OCI-LY7 (cell line): ENCODE measurements around the gene CRYZ.

Experiments
- EZH2phosphoT487 ChIP-seq: fragments of 200-600 bp; sonication (generic); IDR thresholded peaks from 2 replicates; pipeline ENCODE4 v1.6.1; 2018; ENCODE audit warnings: low read depth, borderline replicate concordance, mild to moderate bottlenecking, mixed run types, antibody characterized with exemption, low read length, moderate library complexity, mixed read lengths
- TF ChIP-seq, protein P1 (sequence below): fragments of 200-600 bp; sonication (generic); conservative IDR thresholded peaks from 2 replicates; pipeline ENCODE4 v1.5.1; 2014; ENCODE audit warnings: mild to moderate bottlenecking, antibody characterized with exemption, low read length, moderate library complexity, mixed read lengths

DNA sequence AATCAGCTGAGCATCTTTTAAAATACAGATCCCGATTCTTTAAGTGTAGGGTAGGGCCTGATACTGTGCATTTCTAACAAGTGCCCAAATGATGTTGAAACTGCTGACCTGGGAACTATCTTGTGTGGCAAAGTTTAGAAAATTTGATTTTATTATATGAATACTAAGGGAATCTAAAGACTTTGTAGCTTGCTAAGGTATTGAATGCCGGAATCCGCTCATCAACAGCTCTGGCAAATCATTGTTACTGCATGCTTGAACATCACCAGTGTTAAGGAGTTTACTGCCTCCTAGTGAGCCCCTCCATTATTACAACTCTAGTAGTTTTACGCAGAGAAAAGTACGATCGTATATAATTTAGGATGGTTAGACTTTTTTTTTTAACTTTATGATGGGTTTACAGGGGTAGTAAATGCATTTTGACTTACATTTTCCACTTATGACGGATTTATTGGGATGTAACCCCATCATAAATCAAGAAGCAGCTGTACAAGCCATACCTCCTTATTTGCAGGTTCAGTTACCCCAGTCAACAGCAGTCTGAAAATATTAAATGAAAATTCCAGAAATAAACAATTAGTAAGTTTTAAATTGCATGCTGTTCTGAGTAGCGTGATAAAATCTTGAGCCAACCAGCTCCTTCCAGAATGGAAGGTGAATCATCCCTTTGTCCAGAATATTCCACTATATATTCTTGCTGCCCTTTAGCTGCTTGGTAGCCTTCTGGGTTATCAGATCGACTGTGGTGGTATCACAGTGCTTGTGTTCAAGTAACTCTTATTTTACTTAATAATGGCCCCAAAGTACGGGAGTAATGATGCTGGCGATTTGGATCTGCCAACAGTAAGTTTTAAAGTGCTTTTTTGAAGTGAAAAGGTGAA lies 994 bp upstream of the CRYZ start:
- TF ChIP-seq, protein P1, sequence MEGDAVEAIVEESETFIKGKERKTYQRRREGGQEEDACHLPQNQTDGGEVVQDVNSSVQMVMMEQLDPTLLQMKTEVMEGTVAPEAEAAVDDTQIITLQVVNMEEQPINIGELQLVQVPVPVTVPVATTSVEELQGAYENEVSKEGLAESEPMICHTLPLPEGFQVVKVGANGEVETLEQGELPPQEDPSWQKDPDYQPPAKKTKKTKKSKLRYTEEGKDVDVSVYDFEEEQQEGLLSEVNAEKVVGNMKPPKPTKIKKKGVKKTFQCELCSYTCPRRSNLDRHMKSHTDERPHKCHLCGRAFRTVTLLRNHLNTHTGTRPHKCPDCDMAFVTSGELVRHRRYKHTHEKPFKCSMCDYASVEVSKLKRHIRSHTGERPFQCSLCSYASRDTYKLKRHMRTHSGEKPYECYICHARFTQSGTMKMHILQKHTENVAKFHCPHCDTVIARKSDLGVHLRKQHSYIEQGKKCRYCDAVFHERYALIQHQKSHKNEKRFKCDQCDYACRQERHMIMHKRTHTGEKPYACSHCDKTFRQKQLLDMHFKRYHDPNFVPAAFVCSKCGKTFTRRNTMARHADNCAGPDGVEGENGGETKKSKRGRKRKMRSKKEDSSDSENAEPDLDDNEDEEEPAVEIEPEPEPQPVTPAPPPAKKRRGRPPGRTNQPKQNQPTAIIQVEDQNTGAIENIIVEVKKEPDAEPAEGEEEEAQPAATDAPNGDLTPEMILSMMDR, result peak; percentile 87
- no peak for TF ChIP-seq EZH2phosphoT487
